GM19023 (cell line): ENCODE data around the gene CNNM4.

ENCODE experiments used
- ATAC-seq: cut with Tn5 transposase; IDR thresholded peaks from one replicate; pipeline ENCODE4 v1.9.1; 2021; ENCODE audit warnings: mild to moderate bottlenecking, moderate library complexity; ENCODE audit not compliant: unreplicated experiment

CNNM4 gene

GRCh38 chr2:96828874-96829273, 68.2 kb downstream of the CNNM4 start:
- ATAC-seq: no peak

DNA sequence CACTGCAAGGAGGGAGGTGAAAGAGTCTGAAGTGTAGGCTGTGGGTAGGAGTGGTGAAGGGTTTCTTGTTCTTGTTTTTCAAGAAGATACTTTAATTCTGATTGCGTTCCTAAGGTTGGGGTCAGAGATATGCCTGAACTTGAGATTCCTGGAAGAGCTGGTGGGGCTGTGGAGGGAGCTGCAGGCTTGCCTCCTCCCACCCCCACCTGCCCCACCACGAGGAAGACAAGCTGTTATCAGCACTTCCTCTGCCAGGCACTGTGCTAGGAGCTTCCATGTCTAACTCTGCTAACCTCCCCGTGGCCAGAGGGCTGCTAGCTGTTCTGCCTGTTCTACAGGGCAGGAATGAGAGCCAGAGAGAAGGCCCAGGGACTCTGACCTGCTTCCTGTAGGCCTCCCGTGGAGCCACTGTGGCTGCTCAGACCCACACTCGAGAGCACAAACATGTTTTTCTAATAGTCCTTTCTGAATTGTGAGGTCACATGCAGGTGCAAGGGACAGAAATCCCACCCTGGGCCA, 69.4 kb downstream of the CNNM4 start:
- ATAC-seq: no peak

DNA sequence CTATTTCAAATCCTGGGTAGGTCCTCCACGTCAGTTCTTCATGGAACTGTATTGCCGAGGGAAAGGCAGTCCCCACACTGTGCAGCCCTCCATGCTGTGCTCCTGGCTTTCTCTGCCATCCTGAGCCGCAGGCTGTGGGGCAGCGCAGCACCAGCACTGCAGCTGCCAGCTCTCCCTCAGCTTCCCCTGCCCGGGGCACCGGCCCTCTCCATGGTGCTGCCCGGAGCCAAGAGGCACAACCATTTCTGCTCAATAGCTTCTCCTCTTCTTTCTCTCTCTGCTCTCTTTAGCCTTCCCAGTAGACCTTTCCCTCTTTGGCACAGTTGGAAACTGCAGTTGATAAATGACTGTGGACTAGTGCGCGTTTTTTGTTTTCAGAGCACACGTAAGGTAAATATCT, 71.0 kb downstream of the CNNM4 start:
- ATAC-seq: no peak

DNA sequence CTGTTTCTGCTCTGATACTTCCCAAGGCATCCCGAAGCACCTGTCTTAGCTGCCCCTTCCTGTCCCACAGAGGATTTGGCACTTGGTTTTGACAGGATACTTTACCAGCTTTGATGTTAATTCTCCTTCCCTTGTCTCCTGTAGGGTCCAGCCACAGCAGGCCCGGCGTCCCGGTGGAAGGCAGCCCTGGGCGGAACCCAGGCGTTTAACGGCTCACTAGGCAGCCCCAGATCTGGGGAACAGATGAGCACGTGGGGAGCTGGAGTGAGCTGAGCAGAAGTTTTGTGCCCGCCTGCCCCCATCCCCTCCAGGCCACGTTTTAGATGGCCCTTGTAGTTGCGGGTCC, 71.7 kb downstream of the CNNM4 start:
- ATAC-seq: no peak

GRCh38 chr2:96832754-96833507, 72.2 kb downstream of the CNNM4 start:
- no peak for ATAC-seq

DNA sequence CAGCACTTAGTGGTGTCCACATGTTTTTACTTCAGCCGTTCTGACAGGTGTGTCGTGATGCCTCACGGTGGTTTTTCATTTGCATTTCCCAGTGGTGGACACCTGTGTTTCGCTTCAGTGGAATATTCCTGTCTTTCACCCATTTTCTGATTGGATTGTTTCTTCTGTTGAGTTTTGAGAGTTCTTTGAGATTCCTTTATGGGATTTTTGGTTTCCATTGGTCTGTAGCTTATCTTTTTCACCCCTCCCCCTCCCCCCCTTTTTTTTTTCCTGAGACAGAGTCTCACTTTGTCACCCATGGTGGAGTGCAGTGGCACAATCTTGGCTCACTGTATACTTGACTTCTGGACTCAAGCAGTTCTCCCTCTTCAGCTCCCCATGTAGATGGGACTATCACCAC, 75.1 kb downstream of the CNNM4 start:
- ATAC-seq: no peak

- ATAC-seq: no peak
Observed at GRCh38 chr2:96837575-96837974, 76.9 kb downstream of the CNNM4 start.

DNA sequence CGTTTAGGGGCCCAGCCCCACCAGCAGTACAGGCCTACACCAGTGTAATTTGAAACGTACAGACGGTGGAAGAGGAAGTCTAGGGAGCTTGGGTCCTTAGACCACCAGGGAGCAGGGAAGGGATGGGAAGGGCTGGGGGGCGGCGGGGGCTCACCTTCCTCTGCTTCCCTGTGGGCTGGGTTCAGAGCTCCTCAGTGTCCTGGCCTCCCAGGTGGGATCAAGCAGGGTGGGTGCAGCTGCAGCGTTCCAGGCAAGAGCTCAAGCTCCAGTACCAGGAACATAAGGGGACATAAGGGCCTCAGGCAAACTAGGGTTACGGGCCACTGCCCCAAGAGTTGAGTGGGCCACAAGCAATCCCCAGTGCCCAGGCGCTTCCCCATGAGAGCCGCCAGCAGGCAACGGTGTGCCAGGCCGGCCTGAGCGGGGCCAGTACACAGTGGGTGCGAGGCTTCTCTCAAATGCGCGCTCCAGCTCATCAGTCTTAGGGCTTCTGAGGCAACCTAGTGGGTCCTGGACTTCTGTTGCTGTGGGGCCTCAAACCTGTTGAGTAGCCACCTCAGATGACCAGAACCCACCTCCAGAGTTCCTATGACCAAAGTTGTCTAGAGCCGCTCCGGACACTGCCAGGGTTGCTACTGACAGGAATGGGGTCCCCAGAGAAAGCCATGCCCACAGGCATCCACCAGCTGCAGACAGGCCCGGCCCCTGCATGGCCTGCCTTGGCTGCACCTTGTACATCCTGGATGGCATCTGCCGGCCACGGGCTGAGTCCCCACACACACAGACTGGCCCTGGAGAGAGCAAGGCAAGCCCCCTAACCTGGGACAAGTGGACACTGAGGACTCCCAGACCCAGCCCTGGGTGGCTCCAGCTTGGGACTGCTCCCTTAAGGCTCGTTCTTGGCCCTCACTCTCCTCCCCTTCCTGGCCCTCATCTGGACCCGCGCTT, 77.9 kb downstream of the CNNM4 start:
- ATAC-seq: peak; percentile 4

DNA sequence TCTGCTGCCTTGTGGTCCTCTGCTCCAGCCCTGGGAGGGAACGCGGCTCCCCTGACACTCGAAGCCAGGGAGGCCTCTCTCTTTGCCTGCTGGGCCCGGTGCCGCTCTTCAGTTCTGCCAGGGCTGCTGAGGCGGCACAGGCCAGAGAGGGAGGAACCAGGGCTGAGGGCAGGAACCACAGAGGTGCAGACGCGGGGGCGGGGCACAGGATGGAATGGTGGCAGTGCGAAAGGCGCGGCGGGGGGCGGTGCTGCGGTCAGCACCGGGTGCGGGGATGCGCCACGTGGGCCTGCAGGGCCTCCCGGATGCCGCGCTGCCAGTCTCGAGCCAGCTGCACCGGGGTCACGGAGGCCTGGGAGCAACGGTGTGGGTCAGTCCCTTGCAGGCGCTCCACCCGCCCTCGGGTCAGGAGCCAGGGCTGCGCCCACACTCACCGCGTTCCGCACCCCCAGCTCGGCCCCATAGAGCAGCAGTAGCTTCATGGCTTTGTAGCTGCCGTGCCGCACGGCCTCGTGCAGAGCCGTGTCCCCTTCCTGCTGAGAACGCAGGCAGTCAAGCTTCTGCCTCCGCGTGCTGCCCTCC, 78.7 kb downstream of the CNNM4 start:
- peak; percentile 64 for ATAC-seq

DNA sequence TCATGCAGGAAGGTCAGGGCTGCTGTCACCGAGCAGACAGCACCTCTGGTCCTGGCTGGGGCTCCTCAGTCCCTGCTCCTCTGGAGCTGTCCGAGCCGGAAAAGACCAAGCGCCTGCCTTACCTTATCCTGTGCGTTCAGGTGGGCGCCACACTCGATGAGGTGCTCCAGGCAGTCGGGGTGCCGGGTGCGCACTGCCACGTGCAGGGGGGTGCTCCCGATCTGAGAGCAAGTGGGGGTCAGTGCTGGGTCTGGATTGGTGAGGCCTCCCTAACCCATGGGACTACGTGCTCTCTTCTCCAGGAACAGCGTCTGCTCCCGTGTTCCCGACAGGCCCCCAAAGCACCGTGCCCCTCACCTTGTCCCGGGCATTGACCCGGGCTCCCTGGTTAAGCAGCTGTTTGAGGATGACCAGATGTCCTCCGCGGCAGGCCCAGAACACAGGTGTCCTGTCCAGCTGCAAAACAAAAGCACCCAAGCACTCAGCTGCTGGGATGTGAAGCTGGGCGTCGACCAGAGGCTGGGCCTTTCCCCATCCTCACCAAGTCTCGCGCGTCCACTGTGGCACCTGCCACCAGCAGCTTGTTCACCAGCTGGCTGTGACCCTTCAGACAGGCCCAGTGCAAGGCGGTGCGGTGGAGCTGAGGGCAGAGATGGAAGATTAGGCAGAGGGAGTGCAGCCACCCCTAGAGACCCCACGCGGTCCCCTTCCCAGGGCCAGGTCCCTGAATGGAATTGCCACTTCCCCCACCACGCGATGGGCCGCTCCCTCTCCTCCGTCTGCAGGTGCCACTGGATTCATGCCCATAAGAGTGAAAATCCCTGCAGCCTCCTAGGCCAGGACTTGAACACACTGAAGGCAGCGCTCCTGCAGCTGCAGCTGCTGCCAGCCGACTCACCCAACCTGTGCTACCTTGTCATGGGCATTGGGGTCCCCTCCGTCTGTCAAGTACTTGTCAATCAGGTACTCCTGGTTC, 79.5 kb downstream of the CNNM4 start:
- ATAC-seq: no peak

DNA sequence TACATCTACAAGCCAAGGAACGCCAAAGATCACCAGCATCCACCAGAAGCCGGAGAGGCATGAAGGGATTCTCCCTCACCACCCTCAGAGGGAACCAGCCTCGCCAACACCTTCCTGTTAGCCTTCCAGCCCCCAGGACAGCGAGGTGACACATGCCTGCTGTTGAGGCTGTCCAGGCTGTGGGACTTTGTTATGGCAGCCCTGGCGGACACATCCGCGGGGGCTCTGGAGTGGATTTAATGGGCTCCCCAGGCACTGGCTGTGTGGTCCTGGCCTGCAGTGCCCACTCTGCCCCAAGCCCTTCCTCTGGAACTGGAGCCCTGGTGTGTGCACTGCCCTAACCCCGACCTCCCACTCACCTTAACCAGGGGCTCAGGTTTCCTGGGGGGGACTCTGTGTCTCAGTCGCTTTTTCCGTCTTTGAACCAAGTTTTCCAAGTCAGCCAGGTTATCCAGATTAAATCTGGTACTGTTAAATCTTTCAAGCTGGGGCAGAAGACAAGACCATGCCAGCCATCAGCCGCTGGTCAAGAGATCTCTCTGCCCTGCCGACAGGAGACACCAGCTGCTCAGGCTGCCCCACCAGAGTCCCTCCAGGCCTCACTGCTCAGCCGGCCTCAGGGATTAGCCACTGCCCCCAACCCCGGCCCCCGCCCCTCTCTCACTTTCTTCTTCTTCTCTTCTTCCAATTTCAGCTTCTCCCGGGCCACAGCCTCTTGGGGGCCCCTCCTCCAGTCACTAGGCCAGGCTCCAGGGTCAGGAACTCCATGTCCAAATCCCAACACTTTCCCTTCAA, 81.2 kb downstream of the CNNM4 start:
- ATAC-seq: no peak

DNA sequence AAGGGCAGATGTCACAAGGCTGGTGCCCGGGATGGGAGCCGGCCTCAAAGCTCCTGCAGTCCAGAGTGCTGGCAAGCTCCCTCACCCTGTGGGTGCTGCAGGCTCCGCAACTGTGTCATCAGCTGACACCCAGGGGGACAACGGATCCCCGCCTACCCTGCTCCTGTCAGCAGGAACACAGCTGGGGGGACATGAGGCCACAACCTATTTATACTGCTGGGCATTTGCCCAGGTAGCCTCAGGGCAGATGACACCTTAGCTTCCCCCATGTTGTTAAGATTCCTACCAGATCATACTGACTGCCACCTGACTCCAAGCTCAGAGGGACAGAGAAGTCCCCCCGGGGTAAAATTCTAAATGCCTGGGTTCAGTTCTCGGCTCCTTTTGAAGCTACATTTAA, 81.9 kb downstream of the CNNM4 start:
- no peak for ATAC-seq

GRCh38 chr2:96843538-96844268, 83.0 kb downstream of the CNNM4 start, which contains the start of gene ANKRD23:
ANKRD23 (minus strand) TSS chr2:96844021; CDS start chr2:96843992, 29 bp downstream.
- no peak for ATAC-seq

GRCh38 chr2:96844405-96844808, 83.7 kb downstream of the CNNM4 start:
- no peak for ATAC-seq

- ATAC-seq: no peak
Observed at GRCh38 chr2:96846825-96847224, 86.1 kb downstream of the CNNM4 start.

GRCh38 chr2:96847586-96847985, 86.9 kb downstream of the CNNM4 start:
- ATAC-seq: no peak

GRCh38 chr2:96848264-96848663, 87.6 kb downstream of the CNNM4 start:
- no peak for ATAC-seq

GRCh38 chr2:96852667-96853066, 92.0 kb downstream of the CNNM4 start:
- no peak for ATAC-seq

DNA sequence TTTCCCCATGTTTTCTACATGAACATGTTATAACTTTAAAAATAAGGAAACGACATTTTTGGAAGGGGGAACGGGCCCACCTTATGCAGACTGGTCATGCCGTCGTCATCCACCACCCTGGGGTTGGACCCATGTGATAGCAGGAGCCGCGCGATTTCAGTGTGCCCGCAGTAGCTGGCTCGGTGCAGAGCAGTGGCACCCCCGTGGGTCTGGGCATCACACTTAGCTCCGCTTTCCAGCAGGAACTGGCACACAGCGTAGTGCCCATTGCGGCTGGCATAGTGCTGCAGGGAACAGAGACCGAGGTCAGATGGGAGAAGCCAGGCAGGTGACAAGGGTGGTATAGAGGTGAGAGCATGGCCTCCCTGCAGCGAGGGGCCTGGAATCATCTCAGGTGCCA, 92.6 kb downstream of the CNNM4 start:
- ATAC-seq: no peak
